GM21381 (cell line): Measurements from ENCODE around the gene HSD17B12.
A peak's percentile ranks its signal among the peaks of the same experiment; 100 is the strongest.
"Not testable (repeated sequence)": the region's sequence is repeated elsewhere in the genome, so short reads cannot be mapped to it uniquely, and the experiment has no call there.

Experiments used
- ATAC-seq: cut with Tn5 transposase; IDR thresholded peaks from one replicate; pipeline ENCODE4 v1.9.1; 2021; ENCODE audit warnings: mild to moderate bottlenecking, moderate library complexity; ENCODE audit not compliant: unreplicated experiment

HSD17B12 gene

DNA sequence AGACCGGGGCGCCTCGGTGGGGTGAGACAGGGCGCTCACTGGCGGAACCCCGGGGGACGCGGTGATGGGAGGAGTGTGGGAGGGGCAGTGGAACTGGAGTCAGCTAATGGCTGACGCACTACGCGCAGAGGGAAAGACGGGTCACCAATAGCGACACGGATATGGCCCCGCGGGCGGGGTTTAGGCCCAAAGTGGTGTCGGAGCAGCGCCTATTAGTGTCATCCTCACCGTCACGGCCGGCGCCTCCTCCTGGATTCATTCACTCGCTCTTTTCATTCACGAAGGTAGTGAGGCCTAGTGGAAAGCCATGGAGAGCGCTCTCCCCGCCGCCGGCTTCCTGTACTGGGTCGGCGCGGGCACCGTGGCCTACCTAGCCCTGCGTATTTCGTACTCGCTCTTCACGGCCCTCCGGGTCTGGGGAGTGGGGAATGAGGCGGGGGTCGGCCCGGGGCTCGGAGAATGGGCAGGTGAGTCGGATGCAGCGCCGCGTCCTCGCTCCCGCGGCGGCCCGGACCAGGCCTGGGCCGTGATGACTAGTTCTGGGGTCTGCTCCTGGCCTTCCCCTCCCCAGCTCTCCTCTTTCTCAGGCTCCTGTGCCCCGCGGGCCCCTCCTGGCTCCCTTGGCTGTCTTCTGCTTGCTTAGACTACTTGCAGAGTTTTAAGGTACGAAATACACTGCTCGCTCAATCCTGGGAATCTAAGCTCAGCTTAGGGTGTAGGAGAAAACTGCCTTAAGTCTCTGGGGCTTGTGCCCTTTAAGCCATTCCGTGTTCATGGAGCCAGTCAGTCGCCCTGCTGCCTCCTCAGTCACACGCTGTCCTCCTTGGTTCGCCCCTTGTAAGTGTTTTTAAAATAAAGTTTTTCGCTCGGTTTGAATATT, at the start of gene HSD17B12:
HSD17B12 (plus strand) TSS at position 218 of the 880 bp plus-strand sequence; CDS start at position 308, 90 bp downstream.
- peak; percentile 98 for ATAC-seq

DNA sequence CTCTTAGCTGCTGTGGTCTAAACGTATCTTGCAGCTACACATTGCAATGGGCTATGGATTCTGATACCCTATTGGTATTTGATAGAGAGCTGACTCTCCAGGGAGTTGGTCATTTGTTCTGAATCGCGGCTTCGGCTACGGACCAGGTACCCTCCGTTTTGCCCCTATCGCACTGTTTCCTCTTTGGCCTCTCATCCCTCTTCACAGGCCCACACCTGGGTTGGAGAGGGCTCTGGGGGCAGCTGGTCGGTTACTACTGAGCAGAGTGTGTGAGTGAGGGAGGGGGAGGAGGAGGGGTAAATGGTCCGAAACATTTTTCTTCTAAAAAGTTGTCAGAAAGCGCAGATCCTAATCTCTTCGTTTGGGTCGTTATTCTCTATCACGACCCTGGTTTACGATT, 48.8 kb upstream of the HSD17B12 start:
- ATAC-seq, result no peak

- no peak for ATAC-seq
Measured at GRCh38 chr11:43632181-43632580, 48.4 kb upstream of the HSD17B12 start.

GRCh38 chr11:43638717-43639116, 41.8 kb upstream of the HSD17B12 start:
- no peak for ATAC-seq

DNA sequence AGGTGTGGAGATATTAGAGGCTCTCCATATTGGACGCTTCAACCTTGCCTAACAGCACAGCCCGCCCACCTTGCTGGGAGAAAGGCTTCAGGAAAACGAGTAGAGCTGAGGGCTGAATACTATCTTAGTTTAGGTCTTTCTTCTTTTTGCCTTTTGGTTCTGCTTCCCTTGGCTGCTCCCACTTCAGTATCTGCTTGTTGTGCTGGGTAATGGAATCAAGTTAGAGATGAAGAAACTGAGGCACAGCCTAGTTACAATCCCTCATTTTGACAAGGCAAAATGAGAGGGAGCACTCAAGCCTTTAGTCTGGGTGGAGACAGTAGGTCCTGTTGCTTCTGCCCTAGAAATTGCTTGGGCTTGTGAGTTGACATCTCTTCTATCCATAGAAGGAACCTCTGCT, 41.3 kb upstream of the HSD17B12 start:
- no peak for ATAC-seq

- no peak for ATAC-seq
Measured at GRCh38 chr11:43639920-43640319, 40.6 kb upstream of the HSD17B12 start.

- peak; percentile 100 for ATAC-seq
Measured at GRCh38 chr11:43643898-43644620, 36.5 kb upstream of the HSD17B12 start.

- ATAC-seq, result no peak
Measured at GRCh38 chr11:43644621-43645299, 35.8 kb upstream of the HSD17B12 start.

DNA sequence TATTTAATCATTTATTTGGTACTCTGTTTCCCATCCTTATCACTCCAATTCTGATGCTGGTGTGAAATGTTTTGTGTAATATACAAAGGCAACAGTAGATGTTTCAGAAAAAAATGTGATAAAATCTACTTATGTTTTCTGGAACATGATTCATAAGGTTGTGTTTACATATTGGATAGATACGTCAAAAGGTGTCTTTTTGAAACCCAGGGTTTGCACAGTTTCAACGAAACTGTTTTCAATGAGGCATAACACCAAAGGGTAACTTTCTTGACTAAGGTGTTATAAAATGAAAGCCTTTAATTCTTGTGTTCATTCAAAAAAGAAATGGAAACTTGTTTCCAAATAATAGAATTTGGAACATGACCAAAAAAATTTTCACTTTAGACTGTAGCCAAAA, 33.8 kb upstream of the HSD17B12 start:
- ATAC-seq, result no peak

DNA sequence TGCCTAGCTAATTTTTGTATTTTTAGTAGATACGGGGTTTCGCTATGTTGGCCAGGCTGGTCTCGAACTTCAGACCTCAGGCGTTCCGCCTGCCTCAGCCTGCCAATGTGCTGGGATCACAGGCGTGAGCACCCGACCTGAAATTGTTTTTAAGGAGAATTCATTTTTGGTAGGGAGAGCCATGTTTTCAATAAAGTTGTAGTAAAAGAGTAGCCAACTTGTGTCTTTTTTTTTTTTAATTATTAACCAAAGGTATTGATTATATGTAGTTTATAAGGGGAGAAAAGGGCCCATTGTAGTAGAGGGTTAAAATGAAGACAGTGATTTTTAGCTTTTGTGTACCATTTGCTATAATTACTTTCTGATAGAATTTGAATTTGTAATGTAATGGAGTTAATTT, 31.6 kb upstream of the HSD17B12 start:
- ATAC-seq, result no peak

- ATAC-seq, result no peak
Measured at GRCh38 chr11:43649501-43649900, 31.0 kb upstream of the HSD17B12 start.

DNA sequence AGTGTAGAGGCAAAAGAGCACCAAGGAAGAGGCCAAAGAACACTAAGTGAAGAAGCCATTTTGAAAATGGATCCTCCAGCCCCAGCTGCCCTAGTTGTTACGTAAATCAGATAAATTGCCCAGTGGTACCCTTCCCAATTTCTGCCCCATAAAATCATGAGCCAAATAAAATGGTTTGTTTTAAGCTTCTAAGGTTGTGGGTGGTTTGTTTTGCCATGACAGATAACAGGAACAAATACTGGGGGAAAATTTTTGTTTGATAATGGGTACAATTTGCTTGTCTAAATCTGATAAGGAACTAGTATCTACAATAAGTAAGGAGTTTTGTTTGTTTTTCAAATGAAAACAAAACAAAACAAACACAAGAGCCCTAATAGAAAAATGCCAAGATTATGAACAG, 30.6 kb upstream of the HSD17B12 start:
- ATAC-seq, result no peak

DNA sequence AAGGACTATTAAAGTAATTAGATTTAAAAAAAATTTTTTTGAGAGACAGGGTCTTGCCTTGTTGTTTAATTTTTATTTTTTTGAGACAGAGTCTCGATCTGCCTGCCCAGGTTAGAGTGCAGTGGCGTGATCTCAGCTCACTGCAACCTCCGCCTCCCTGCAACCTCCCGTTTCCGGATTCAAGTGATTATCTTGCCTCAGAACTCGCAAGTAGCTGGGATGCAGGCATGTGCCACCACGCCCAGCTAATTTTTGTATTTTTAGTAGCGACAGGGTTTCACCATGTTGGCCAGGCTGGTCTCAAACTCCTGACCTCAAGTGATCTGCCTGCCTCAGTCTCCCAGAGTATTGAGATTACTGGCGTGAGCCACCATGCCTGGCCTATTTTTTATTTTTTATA, 17.5 kb upstream of the HSD17B12 start:
- ATAC-seq, result not testable (repeated sequence)

DNA sequence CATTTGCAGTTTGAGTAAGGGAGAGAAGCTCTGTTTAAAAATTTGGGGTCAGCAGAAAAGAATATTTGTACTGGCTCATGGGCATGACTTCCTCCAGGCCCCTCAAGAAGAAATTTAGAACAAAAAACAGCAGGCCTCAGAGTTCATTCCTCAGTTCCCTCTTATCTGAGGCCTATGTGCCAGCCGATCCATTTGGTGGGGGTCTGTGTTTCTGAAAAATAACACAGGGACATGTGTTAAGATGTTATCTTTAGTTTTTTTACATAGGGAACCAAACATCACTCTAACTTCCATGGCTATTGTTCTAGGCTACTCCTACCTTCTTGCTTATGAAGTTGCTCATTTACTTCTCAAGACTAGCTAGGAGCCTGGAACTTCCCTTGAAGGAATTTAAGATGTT, 16.2 kb upstream of the HSD17B12 start:
- ATAC-seq, result no peak

DNA sequence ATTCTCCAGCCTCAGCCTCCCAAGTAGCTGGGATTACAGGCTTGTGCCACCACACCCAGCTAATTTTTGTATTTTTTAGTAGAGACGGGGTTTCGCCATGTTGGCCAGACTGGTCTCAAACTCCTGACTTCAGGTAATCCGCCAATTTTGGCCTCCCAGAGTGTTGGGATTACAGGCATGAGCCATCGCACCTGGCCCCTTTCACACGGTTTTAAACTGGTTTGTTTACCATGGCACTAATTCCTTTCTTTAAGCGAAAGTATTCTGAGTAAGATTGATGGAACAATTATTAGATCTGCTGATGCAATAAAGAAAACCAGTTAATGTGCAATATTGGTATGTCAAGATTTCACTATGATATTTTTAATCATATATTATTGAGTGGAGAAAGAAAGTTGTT, 9.3 kb upstream of the HSD17B12 start:
- ATAC-seq, result not testable (repeated sequence)

- no peak for ATAC-seq
Measured at GRCh38 chr11:43674560-43674959, 6.0 kb upstream of the HSD17B12 start.

- no peak for ATAC-seq
Measured at GRCh38 chr11:43676933-43677332, 3.6 kb upstream of the HSD17B12 start.

- ATAC-seq, result no peak
Measured at GRCh38 chr11:43681401-43681942, 934 bp downstream of the HSD17B12 start.

GRCh38 chr11:43682081-43682480, 1.5 kb downstream of the HSD17B12 start:
- ATAC-seq, result not testable (repeated sequence)

DNA sequence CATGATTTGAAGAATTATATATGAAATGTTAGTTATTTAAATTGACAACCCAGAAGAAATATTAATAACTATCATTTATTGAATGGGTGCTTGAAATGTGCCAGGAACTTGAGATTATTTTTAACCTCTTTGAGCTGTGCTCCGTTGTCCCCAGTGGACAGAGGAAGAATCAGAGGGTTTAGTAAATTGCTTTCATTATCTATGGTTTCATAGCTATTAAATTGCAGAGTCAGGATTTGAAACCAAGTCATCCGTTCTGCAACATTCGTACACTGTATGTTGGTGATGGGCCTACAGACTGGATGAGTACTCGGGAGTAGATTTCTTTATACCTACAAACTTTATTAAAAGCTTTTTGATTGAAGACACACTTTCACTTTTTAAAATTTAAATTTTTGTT, 4.9 kb downstream of the HSD17B12 start:
- ATAC-seq, result no peak

- ATAC-seq, result no peak
Measured at GRCh38 chr11:43686207-43686606, 5.7 kb downstream of the HSD17B12 start.
